Panc1 (cell line): Measurements from ENCODE around the gene METTL24. TPM values are rescaled to one million over a fixed set of nuclear protein-coding genes. Genes with fewer than 3 reads are reported as not detected.

Experiments
- ATAC-seq: fragments of 200-7000 bp; cut with Tn5 transposase; 2 replicates; pipeline ENCODE4 v1.9.1; 2020; ENCODE audit warnings: mild to moderate bottlenecking, moderate library complexity
- BruUV-seq: library from RNA; stranded (reverse); fragments of 400-500 nt; replicated peaks from 2 replicates; lab custom pipeline; 2021; lab: Mats Ljungman, UMichigan
- CTCF ChIA-PET: fragments of 300-600 bp; sonication (Branson Sonifier 250); formaldehyde crosslinking; loops from one replicate; lab custom pipeline; 2022; ENCODE audit warnings: antibody characterized with exemption; lab: Charles Lee
- POLR2A ChIA-PET: fragments of 300-600 bp; sonication (Branson Sonifier 250); formaldehyde crosslinking; loops from one replicate; lab custom pipeline; 2022; ENCODE audit warnings: antibody characterized with exemption; lab: Charles Lee
- DNase-seq: peaks from one replicate; pipeline ENCODE4 v3.0.0-alpha.2; 2010; ENCODE audit warnings: low read depth, low spot score
- H3K27ac ChIP-seq: 2 replicates; pipeline ENCODE4 v1.5.1; 2011; ENCODE audit warnings: mild to moderate bottlenecking, low read length, inconsistent platforms
- H3K27me3 ChIP-seq: fragments of 200-500 bp; sonication (Bioruptor generic); 2 replicates; pipeline ENCODE4 v1.6.0; 2014; ENCODE audit warnings: low read length, inconsistent platforms; ENCODE audit not compliant: control insufficient read depth, insufficient read depth
- H3K36me3 ChIP-seq: fragments of 200-500 bp; sonication (Bioruptor generic); 2 replicates; pipeline ENCODE4 v1.5.1; 2014; ENCODE audit warnings: inconsistent platforms, mild to moderate bottlenecking, low read length, moderate library complexity; ENCODE audit not compliant: control insufficient read depth, insufficient read depth
- H3K4me1 ChIP-seq: 2 replicates; pipeline ENCODE4 v1.5.1; 2011; ENCODE audit warnings: inconsistent platforms, mild to moderate bottlenecking, low read length, moderate library complexity; ENCODE audit not compliant: control insufficient read depth, insufficient read depth
- H3K4me3 ChIP-seq, 2 experiments: 2 replicates each; pipeline ENCODE4 v1.5.1; 2011 to 2012; ENCODE audit warnings: low read depth in 2 of 2, low read length in 2 of 2, mild to moderate bottlenecking in 2 of 2, inconsistent platforms in 1 of 2, moderate library complexity in 1 of 2
- H3K9me3 ChIP-seq: fragments of 200-500 bp; sonication (Bioruptor generic); 2 replicates; pipeline ENCODE4 v1.5.1; 2014; ENCODE audit warnings: low read depth, mild to moderate bottlenecking, inconsistent platforms, low read length, moderate library complexity; ENCODE audit not compliant: control insufficient read depth, insufficient read depth
- POLR2AphosphoS5 ChIP-seq: IDR thresholded peaks from 2 replicates; pipeline ENCODE4 v1.6.1; 2012; ENCODE audit warnings: mild to moderate bottlenecking, low read depth, low read length, moderate library complexity
- SIN3A ChIP-seq: IDR thresholded peaks from 2 replicates; pipeline ENCODE4 v1.6.1; 2012; ENCODE audit warnings: low read depth, mild to moderate bottlenecking, low read length, moderate library complexity, borderline replicate concordance; ENCODE audit not compliant: insufficient read depth
- TCF7L2 ChIP-seq: IDR thresholded peaks from 2 replicates; pipeline ENCODE4 v1.6.1; 2011; ENCODE audit warnings: mild to moderate bottlenecking, low read depth, low read length, inconsistent platforms
- in situ Hi-C: cut with HindIII; loops from 2 replicates; pipeline ENCODE4 v1.10.0; 2016; ENCODE audit warnings: low sequenced_read_pairs, low pct_unique_long_range_greater_than_20kb
- intact Hi-C: fragments of 100-400 bp; cut with micrococcal nuclease; formaldehyde crosslinking; loops from one replicate; pipeline ENCODE4 v1.10.0; 2022; ENCODE audit not compliant: unreplicated experiment
- total RNA-seq: library from RNA; stranded (reverse); gene quantifications from one replicate; pipeline ENCODE4 v1.2.1, GENCODE V29; 2021; ENCODE audit not compliant: unreplicated experiment
- TF ChIP-seq, protein P1 (sequence below): fragments of 450-650 bp; IDR thresholded peaks from 2 replicates; pipeline ENCODE4 v1.5.1; 2017; ENCODE audit warnings: mild to moderate bottlenecking
- TF ChIP-seq, protein P2 (sequence below), 2 experiments: IDR thresholded peaks; 2 replicates each; pipeline ENCODE4 v1.6.1; 2011 to 2012; ENCODE audit warnings: low read depth in 2 of 2, control low read depth in 1 of 2, low read length in 1 of 2, mild to moderate bottlenecking in 1 of 2, moderate library complexity in 1 of 2; ENCODE audit not compliant: insufficient read depth in 1 of 2

The METTL24 gene
- total RNA-seq, 1 experiment from 2014 or later, result not detected

- ATAC-seq, result no peak
- Histone ChIP-seq H3K4me1 (peaks cover 13% of the 10 kb centered on the region), H3K4me3 (no peak overlapping the region), H3K27me3 (no peaks in the 10 kb centered on the region), H3K27ac (no peak overlapping the region), H3K9me3 (no peaks in the 10 kb centered on the region), H3K36me3 (no peaks in the 10 kb centered on the region)
- intact Hi-C loops, result no loop called here
- ChIA-PET POLR2A (no interaction called here), CTCF (no interaction called here)
- no peak for TF ChIP-seq POLR2AphosphoS5
- TF ChIP-seq, protein P1, sequence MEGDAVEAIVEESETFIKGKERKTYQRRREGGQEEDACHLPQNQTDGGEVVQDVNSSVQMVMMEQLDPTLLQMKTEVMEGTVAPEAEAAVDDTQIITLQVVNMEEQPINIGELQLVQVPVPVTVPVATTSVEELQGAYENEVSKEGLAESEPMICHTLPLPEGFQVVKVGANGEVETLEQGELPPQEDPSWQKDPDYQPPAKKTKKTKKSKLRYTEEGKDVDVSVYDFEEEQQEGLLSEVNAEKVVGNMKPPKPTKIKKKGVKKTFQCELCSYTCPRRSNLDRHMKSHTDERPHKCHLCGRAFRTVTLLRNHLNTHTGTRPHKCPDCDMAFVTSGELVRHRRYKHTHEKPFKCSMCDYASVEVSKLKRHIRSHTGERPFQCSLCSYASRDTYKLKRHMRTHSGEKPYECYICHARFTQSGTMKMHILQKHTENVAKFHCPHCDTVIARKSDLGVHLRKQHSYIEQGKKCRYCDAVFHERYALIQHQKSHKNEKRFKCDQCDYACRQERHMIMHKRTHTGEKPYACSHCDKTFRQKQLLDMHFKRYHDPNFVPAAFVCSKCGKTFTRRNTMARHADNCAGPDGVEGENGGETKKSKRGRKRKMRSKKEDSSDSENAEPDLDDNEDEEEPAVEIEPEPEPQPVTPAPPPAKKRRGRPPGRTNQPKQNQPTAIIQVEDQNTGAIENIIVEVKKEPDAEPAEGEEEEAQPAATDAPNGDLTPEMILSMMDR, result no peak
- TF ChIP-seq, protein P2, sequence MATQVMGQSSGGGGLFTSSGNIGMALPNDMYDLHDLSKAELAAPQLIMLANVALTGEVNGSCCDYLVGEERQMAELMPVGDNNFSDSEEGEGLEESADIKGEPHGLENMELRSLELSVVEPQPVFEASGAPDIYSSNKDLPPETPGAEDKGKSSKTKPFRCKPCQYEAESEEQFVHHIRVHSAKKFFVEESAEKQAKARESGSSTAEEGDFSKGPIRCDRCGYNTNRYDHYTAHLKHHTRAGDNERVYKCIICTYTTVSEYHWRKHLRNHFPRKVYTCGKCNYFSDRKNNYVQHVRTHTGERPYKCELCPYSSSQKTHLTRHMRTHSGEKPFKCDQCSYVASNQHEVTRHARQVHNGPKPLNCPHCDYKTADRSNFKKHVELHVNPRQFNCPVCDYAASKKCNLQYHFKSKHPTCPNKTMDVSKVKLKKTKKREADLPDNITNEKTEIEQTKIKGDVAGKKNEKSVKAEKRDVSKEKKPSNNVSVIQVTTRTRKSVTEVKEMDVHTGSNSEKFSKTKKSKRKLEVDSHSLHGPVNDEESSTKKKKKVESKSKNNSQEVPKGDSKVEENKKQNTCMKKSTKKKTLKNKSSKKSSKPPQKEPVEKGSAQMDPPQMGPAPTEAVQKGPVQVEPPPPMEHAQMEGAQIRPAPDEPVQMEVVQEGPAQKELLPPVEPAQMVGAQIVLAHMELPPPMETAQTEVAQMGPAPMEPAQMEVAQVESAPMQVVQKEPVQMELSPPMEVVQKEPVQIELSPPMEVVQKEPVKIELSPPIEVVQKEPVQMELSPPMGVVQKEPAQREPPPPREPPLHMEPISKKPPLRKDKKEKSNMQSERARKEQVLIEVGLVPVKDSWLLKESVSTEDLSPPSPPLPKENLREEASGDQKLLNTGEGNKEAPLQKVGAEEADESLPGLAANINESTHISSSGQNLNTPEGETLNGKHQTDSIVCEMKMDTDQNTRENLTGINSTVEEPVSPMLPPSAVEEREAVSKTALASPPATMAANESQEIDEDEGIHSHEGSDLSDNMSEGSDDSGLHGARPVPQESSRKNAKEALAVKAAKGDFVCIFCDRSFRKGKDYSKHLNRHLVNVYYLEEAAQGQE (IDR thresholded peaks at IDR 0.05; ENCODE audit: insufficient read depth in 1 of 2, low read depth in 2 of 2, low read length in 1 of 2), result no peak
- no peak for TF ChIP-seq TCF7L2
- TF ChIP-seq SIN3A, result no peak
- in situ Hi-C loops, result no loop called here
- DNase-seq, result no peak
- BruUV-seq, result no TSS peak
These were observed 25.9 kb downstream of the METTL24 start for GRCh38 chr6:110332281-110332680.

- Histone ChIP-seq H3K27ac (no peak overlapping the region), H3K36me3 (no peaks in the 10 kb centered on the region), H3K4me3 (no peak overlapping the region), H3K9me3 (no peaks in the 10 kb centered on the region), H3K27me3 (no peaks in the 10 kb centered on the region), H3K4me1 (peaks cover 13% of the 10 kb centered on the region)
- ChIA-PET CTCF (no interaction called here), POLR2A (no interaction called here)
- ATAC-seq (no peak), DNase-seq (no peak)
- in situ Hi-C loops (no loop called here), intact Hi-C loops (no loop called here)
- TF ChIP-seq, protein P1, result no peak
- TF ChIP-seq TCF7L2 (no peak), POLR2AphosphoS5 (no peak), SIN3A (no peak)
- TF ChIP-seq, protein P2 (IDR thresholded peaks at IDR 0.05; ENCODE audit: insufficient read depth in 1 of 2, low read depth in 2 of 2, low read length in 1 of 2), result no peak
- BruUV-seq, result no TSS peak
These were observed 26.3 kb downstream of the METTL24 start for GRCh38 chr6:110331816-110332215.
